Stromal cell of bone marrow (primary cell): Measurements from ENCODE around the gene UFL1.

Experiments used
- DNase-seq: peaks from one replicate; pipeline ENCODE4 v3.0.0-alpha.2; 2012; ENCODE audit warnings: low read depth

The UFL1 gene

GRCh38 chr6:96575359-96575758 lies 53.8 kb downstream of the UFL1 start:
- DNase-seq, result no peak

DNA sequence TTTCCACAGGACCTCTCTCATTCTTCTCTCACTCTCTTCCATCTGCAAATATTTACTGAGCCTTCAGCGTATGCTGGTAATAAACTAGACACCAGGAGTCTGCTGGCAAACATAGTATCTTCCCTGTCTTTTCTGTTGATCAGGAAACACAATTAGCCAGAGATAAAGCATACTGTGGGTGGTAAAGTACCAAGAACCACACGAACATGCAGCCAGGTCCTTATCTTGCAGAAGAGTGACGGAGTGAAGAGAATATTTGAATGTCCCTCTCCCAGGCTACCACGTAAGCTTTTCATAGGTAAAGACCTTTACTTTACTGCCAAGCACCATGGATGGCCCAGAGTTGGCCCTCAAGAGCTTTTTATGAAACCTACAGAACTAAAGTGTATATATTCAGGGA lies 54.6 kb downstream of the UFL1 start:
- no peak for DNase-seq

DNA sequence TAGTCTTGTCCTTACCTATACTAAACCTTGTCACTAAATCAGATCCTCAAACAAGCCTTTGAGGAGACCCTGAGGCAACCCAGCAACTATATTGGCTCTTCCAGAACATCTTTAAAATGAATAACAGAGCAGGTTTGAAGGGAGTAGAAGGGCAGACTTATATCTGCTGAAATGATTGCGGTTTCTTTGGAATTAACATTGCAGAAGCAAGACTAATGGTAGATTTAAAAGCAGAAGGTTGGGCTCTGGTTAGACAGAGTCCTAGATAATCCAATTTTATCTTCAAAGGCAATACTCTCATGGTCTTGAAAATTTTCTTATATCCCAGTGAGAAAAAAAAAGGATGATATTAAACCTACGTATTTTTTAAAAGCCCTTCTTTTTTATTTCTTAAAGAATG lies 60.4 kb downstream of the UFL1 start:
- no peak for DNase-seq

DNA sequence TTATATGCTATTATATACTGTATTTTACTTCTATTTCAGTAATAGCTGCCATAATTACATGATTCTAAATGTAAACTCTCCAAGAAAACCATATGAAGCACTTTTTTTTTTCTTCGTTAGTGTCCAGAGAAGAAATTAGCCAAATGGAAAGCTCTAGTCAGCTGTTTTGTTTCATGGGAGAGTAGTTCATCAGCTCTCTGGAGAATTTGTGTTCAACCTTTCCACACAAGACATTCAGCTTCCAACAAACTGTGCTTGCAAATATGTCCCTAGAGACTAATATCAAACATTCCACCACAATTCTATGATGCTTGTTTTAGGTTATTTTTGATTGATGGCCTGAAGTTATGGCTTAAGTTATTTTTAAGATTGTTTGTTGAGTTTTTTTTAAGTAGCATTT lies 60.8 kb downstream of the UFL1 start:
- no peak for DNase-seq

DNA sequence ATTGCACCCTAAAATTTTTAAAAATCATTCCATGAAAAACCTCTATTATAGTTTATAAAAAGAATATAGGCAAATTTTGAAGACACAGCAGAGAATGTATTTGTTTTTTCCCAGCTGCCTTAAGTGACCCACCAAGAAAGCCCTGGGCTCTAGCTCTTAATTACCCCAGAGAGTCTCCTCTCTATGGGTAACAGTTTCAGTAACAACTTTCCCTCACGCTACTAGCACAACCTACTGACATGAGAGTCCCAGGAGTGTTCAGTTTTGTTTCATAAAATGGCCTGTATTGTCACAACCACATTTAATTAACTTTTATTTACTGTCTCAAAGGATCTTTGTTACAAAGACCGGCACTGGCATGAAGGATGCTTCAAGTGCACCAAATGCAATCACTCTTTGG lies 82.8 kb downstream of the UFL1 start:
- DNase-seq, result no peak
